Superior temporal gyrus (tissue), 1 donor: ENCODE results near the gene IGFBP1.

Source experiments
- DNase-seq: peaks from one replicate; pipeline ENCODE4 v3.0.0-alpha.2; 2016; ENCODE audit errors: extremely low spot score

The IGFBP1 gene

DNA sequence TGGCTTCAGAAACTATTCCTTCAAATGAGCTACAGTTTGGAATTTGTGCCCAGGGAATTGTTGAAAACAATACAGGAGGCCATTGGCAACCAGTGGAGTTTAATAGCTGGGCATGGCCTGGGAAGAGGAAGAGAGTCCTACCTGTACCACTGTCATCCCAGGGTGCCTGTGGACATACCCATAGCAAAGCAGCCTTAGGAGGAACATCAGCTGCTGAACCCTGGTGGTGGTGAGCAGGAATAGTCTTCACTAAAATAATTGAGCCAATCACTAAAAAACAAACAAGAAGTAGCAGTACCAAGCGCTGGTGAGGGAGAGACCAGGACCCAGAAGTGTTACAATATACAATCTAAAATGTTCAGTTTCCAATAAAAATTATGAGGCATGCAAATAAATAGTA lies 14.5 kb downstream of the IGFBP1 start:
- no peak for DNase-seq

GRCh38 chr7:45909561-45909960 lies 21.3 kb downstream of the IGFBP1 start:
- DNase-seq = no peak

GRCh38 chr7:45910855-45911254 lies 22.6 kb downstream of the IGFBP1 start:
- DNase-seq = no peak

GRCh38 chr7:45911311-45911710 lies 23.0 kb downstream of the IGFBP1 start:
- DNase-seq = no peak

GRCh38 chr7:45912972-45913371 lies 24.7 kb downstream of the IGFBP1 start:
- no peak for DNase-seq

GRCh38 chr7:45914911-45915310 lies 26.6 kb downstream of the IGFBP1 start:
- no peak for DNase-seq

GRCh38 chr7:45915606-45916005 lies 27.3 kb downstream of the IGFBP1 start:
- DNase-seq = no peak

GRCh38 chr7:45917064-45917463 lies 28.8 kb downstream of the IGFBP1 start:
- DNase-seq = no peak

GRCh38 chr7:45917658-45918057 lies 29.4 kb downstream of the IGFBP1 start:
- peak; percentile 87 for DNase-seq

- DNase-seq = no peak
Measured at GRCh38 chr7:45918556-45918955, 30.3 kb downstream of the IGFBP1 start.

DNA sequence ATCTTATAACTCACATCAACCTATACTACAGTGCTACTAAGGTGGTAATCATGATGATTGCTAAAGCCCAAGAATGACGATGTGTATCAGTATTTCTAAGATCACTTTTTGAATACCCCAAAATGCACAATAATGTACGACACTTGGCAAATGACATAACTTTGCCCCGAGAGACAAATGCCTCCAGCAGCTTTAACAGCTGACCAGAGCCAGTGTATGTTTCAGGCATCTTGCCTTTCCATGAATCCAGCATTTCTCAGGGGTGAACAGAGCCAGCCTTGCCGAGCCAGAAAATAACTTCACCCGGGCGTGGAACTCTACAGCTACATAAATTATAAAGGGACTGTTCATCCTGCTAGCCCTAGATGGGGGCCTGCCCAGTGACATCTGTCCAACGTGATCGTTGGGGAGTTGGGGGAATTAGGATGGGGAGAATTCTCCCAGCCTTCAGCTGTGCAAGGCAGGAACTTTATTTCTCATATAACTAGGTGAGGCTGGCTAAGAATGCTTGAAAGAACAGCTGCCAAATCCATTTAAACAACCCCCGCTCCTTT lies 31.0 kb downstream of the IGFBP1 start:
- peak; percentile 30 for DNase-seq

GRCh38 chr7:45919993-45920459 lies 31.7 kb downstream of the IGFBP1 start:
- DNase-seq = peak; percentile 12

GRCh38 chr7:45920502-45921380 lies 32.5 kb downstream of the IGFBP1 start, which contains the start of gene IGFBP3:
TSS of gene IGFBP3 (minus strand) at chr7:45921272. CDS start at chr7:45921140, 132 bp downstream.
- peak; percentile 29 for DNase-seq

GRCh38 chr7:45921381-45921698 lies 33.1 kb downstream of the IGFBP1 start:
- DNase-seq = no peak

- DNase-seq = peak; percentile 66
Measured at GRCh38 chr7:45921699-45922519, 33.6 kb downstream of the IGFBP1 start.

DNA sequence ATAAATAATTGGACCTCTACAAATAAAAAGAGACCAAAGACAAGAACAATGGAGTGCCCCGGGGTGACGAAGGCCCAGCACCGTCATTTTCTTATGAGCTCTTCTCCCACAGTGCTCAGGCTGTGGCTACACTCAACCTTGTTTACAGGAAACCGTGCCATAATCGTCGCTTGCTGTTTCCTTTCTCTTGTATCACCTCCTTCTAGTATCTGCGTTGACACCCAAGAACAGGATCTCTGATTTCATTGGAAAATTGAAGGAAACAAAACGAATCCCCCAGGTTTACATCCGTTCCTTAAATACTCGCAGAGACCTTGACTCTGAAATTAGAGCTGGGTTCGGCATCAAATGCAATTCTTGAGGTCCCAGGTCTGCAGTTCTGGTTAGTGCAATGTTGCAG lies 34.5 kb downstream of the IGFBP1 start:
- no peak for DNase-seq

DNA sequence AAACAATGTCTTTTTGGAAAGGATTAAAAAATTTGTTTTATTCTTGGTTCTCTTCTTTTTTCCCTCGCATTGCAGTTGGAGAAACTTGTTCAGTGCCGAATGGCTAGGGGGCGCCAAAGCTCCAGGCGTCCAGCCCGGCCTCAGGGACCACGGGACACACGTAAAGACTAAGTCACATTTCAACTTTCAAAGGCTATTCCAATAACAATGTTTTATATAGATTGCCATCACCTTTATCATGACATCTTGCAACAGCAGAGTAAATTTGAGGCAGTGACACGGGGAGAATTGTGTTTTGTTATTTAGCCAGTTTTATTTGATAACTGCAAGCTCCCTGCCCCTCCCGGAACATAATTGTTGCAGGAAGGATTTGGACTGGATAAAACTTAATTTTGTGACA lies 35.0 kb downstream of the IGFBP1 start:
- peak; percentile 87 for DNase-seq

DNA sequence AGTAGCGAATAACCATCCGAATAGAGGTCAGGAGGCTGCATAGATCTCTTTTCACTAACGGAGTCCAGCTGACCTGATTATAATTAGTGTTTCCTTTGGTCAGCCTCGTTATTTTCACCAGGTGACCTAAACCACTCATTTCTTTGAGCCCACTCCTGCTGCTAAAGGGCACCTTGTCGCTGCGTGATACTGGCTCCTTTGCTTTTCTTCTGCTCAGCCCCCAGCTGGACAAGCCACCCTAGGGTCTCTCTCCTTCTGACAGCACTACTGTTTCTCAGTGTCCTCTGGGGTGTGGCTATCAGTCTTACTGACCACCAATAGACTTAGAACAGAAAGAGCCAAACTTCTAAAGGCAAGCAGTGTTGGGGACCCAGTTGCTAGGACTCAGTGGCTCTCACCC lies 35.5 kb downstream of the IGFBP1 start:
- DNase-seq = no peak

DNA sequence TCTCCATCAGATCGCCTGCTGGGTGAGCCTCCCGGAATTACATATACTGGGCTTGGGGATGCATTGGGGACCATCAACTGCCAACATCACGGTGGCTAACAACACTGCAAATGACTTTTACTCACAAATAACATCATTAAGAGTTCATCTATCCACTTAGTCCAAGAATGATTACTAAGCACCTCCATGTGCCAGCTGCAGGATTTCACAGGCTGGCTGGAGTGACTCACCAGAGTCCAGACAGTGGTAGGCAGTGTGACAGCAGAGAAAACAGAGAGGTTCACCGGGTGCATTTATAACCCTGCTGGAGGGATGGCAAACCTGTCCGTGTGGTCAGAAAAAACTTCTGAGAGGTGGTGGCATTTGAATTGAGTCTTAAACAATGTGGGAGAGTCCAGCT lies 36.0 kb downstream of the IGFBP1 start:
- DNase-seq = no peak

- DNase-seq = no peak
Measured at GRCh38 chr7:45927721-45928120, 39.4 kb downstream of the IGFBP1 start.

GRCh38 chr7:45930967-45931366 lies 42.7 kb downstream of the IGFBP1 start:
- no peak for DNase-seq

GRCh38 chr7:45937301-45937700 lies 49.0 kb downstream of the IGFBP1 start:
- no peak for DNase-seq
